MM.1S (cell line): ENCODE results near the gene ATP5ME.

Experiments used
- DNase-seq: peaks from one replicate; pipeline ENCODE4 v3.0.0-alpha.2; 2015
- H2AFZ ChIP-seq: fragments of 300-600 bp; sonication (generic); 2 replicates; pipeline ENCODE4 v1.6.0; 2016; ENCODE audit warnings: antibody characterized with exemption, low read length
- H3F3A ChIP-seq: fragments of 300-600 bp; sonication (generic); 2 replicates; pipeline ENCODE4 v1.6.1; 2016; ENCODE audit warnings: mild to moderate bottlenecking, antibody characterized with exemption, low read length, moderate library complexity, mixed read lengths; ENCODE audit not compliant: insufficient read depth
- H3K27ac ChIP-seq: fragments of 300-600 bp; sonication (generic); 2 replicates; pipeline ENCODE4 v1.5.1; 2016; ENCODE audit warnings: mild to moderate bottlenecking, low read length
- H3K27me3 ChIP-seq: fragments of 300-600 bp; sonication (generic); replicated peaks from 2 replicates; pipeline ENCODE4 v1.6.0; 2016; ENCODE audit warnings: low read length; ENCODE audit not compliant: insufficient read depth
- H3K36me3 ChIP-seq: fragments of 300-600 bp; sonication (generic); replicated peaks from 2 replicates; pipeline ENCODE4 v1.6.1; 2016; ENCODE audit warnings: mild to moderate bottlenecking, low read length, mixed read lengths; ENCODE audit not compliant: insufficient read depth
- H3K4me1 ChIP-seq: fragments of 300-600 bp; sonication (generic); 2 replicates; pipeline ENCODE4 v1.6.1; 2016; ENCODE audit warnings: low read length, mixed read lengths
- H3K4me2 ChIP-seq: fragments of 300-600 bp; sonication (generic); 2 replicates; pipeline ENCODE4 v1.6.0; 2016; ENCODE audit warnings: low read depth, low read length
- H3K4me3 ChIP-seq: fragments of 300-600 bp; sonication (generic); 2 replicates; pipeline ENCODE4 v1.5.1; 2016; ENCODE audit warnings: low read length, mixed read lengths
- H3K79me2 ChIP-seq: fragments of 300-600 bp; sonication (generic); 2 replicates; pipeline ENCODE4 v1.6.1; 2016; ENCODE audit warnings: mixed run types, low read length, mixed read lengths
- H3K9ac ChIP-seq: fragments of 300-600 bp; sonication (generic); 2 replicates; pipeline ENCODE4 v1.6.1; 2016; ENCODE audit warnings: low read length, mixed read lengths
- H3K9me2 ChIP-seq: fragments of 300-600 bp; sonication (generic); replicated peaks from 2 replicates; pipeline ENCODE4 v1.6.1; 2016; ENCODE audit warnings: mild to moderate bottlenecking, low read length, mixed read lengths; ENCODE audit not compliant: insufficient read depth
- H3K9me3 ChIP-seq: fragments of 300-600 bp; sonication (generic); replicated peaks from 2 replicates; pipeline ENCODE4 v1.6.1; 2016; ENCODE audit warnings: mild to moderate bottlenecking, low read length, mixed read lengths; ENCODE audit not compliant: insufficient read depth
- H4K20me1 ChIP-seq: fragments of 300-600 bp; sonication (generic); 2 replicates; pipeline ENCODE4 v1.6.1; 2016; ENCODE audit warnings: mild to moderate bottlenecking, low read length, moderate library complexity, mixed read lengths; ENCODE audit not compliant: insufficient read depth
- EZH2 ChIP-seq: fragments of 300-600 bp; sonication (generic); optimal IDR thresholded peaks from 2 replicates; pipeline ENCODE3; 2017; ENCODE audit warnings: low read depth, mild to moderate bottlenecking, antibody characterized with exemption, low read length, mixed read lengths
- EZH2phosphoT487 ChIP-seq: fragments of 300-600 bp; sonication (generic); IDR thresholded peaks from 2 replicates; pipeline ENCODE4 v1.6.1; 2018; ENCODE audit warnings: antibody characterized with exemption, low read length
- TF ChIP-seq, protein P1 (sequence below): fragments of 300-600 bp; sonication (generic); IDR thresholded peaks from 2 replicates; pipeline ENCODE4 v1.5.1; 2016; ENCODE audit warnings: antibody characterized with exemption, low read length, mixed read lengths

Gene ATP5ME

DNA sequence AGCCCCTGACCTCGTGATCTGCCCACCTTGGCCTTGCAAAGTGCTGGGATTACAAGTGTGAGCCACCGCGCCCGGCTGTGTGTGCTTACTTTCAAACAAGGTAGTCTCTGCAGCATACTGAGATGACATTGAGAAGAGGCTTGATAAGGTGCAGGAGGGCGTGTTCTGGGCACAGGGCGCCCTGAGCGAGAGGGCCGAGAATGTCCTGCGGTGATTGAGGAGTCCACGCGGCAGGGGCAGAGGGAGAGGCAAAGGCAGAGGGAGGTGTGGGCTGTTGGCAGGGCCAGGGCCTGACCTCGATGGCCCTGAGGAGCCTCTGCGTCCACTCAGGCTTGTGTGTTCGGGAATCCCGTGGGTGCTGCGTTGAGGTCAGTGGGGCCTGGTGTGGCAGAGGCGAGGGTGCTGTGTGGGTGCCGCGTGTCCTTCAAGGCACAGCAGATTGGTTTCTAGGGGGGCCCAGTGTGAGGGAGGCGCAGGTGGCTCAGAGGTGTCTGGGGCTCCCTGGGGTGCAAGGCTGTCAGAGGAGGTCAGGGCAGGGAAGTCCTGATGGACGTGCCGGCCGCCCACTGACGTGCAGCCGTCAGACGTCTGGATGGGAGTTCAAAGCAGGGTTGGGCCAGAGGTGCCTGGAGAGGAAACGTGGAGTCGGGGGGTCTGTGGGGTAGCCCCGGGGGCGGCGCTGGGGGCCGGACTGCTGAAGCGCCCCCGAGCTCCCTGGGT is 43.7 kb upstream of the ATP5ME start:
- H3K4me3 ChIP-seq = no peak overlapping the region
- H2AFZ ChIP-seq = no peak overlapping the region
- H3K27me3 ChIP-seq = no peaks in the 10 kb centered on the region
- TF ChIP-seq EZH2 = no peak
- TF ChIP-seq EZH2phosphoT487 = no peak
- TF ChIP-seq, protein P1, sequence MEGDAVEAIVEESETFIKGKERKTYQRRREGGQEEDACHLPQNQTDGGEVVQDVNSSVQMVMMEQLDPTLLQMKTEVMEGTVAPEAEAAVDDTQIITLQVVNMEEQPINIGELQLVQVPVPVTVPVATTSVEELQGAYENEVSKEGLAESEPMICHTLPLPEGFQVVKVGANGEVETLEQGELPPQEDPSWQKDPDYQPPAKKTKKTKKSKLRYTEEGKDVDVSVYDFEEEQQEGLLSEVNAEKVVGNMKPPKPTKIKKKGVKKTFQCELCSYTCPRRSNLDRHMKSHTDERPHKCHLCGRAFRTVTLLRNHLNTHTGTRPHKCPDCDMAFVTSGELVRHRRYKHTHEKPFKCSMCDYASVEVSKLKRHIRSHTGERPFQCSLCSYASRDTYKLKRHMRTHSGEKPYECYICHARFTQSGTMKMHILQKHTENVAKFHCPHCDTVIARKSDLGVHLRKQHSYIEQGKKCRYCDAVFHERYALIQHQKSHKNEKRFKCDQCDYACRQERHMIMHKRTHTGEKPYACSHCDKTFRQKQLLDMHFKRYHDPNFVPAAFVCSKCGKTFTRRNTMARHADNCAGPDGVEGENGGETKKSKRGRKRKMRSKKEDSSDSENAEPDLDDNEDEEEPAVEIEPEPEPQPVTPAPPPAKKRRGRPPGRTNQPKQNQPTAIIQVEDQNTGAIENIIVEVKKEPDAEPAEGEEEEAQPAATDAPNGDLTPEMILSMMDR = no peak
- H4K20me1 ChIP-seq = no peaks in the 10 kb centered on the region
- no peaks in the 10 kb centered on the region for H3K36me3 ChIP-seq
- no peaks in the 10 kb centered on the region for H3F3A ChIP-seq
- H3K4me2 ChIP-seq = no peak overlapping the region
- no peak overlapping the region for H3K27ac ChIP-seq
- no peak overlapping the region for H3K9ac ChIP-seq
- no peak for DNase-seq
- H3K79me2 ChIP-seq = no peaks in the 10 kb centered on the region
- H3K9me3 ChIP-seq = no peaks in the 10 kb centered on the region
- no peaks in the 10 kb centered on the region for H3K9me2 ChIP-seq
- no peaks in the 10 kb centered on the region for H3K4me1 ChIP-seq

- H3K27me3 ChIP-seq = no peaks in the 10 kb centered on the region
- H3F3A ChIP-seq = no peaks in the 10 kb centered on the region
- no peak overlapping the region for H3K27ac ChIP-seq
- DNase-seq = no peak
- no peaks in the 10 kb centered on the region for H3K79me2 ChIP-seq
- no peak overlapping the region for H3K4me2 ChIP-seq
- H3K4me1 ChIP-seq = no peaks in the 10 kb centered on the region
- no peak overlapping the region for H3K4me3 ChIP-seq
- H3K36me3 ChIP-seq = no peaks in the 10 kb centered on the region
- no peaks in the 10 kb centered on the region for H3K9me2 ChIP-seq
- TF ChIP-seq, protein P1 = no peak
- TF ChIP-seq EZH2 = no peak
- no peak for TF ChIP-seq EZH2phosphoT487
- H4K20me1 ChIP-seq = no peaks in the 10 kb centered on the region
- H2AFZ ChIP-seq = no peak overlapping the region
- H3K9ac ChIP-seq = no peak overlapping the region
- no peaks in the 10 kb centered on the region for H3K9me3 ChIP-seq
These were observed 40.0 kb upstream of the ATP5ME start for GRCh38 chr4:714087-714486.

- Histone ChIP-seq H2AFZ (no peak overlapping the region), H3K27me3 (no peaks in the 10 kb centered on the region), H4K20me1 (no peaks in the 10 kb centered on the region), H3F3A (no peaks in the 10 kb centered on the region), H3K9me3 (no peaks in the 10 kb centered on the region), H3K9me2 (no peaks in the 10 kb centered on the region), H3K4me1 (no peaks in the 10 kb centered on the region), H3K79me2 (no peaks in the 10 kb centered on the region), H3K27ac (no peak overlapping the region), H3K4me2 (no peak overlapping the region), H3K9ac (no peak overlapping the region), H3K4me3 (no peak overlapping the region), H3K36me3 (no peaks in the 10 kb centered on the region)
- DNase-seq = no peak
- TF ChIP-seq EZH2phosphoT487 (no peak), EZH2 (no peak)
- TF ChIP-seq, protein P1 = no peak
These were observed 39.0 kb upstream of the ATP5ME start for GRCh38 chr4:712916-713632.
